GM19452 (cell line): ENCODE measurements around the gene FRMD4A.
"Not testable (repeated sequence)": the region's sequence is repeated elsewhere in the genome, so short reads cannot be mapped to it uniquely, and the experiment has no call there.

Experiments used
- ATAC-seq: cut with Tn5 transposase; IDR thresholded peaks from one replicate; pipeline ENCODE4 v1.9.1; 2021; ENCODE audit not compliant: unreplicated experiment

Gene FRMD4A

GRCh38 chr10:14116021-14116420 is 214.7 kb downstream of the FRMD4A start:
- no peak for ATAC-seq

DNA sequence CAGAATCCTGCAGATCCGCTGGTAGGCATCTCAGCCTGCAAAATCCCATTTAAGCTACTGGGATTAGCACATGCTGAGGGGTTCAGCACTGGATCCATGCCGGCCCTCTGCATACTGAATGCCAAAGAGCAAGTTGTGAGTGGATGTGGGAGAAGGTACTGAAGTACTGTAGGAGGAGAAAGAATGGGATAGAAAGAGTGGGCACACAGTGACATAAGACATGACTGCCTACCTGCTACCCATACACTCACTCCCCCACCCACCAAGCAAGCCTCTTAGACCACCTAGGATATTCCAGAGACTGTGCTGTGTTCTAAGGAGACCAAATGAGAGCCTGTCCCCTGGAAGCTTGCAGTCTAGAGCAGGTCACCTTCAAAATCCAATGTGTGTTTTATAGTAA is 215.9 kb downstream of the FRMD4A start:
- no peak for ATAC-seq

- ATAC-seq = no peak
These were observed 218.7 kb downstream of the FRMD4A start for GRCh38 chr10:14112056-14112455.

DNA sequence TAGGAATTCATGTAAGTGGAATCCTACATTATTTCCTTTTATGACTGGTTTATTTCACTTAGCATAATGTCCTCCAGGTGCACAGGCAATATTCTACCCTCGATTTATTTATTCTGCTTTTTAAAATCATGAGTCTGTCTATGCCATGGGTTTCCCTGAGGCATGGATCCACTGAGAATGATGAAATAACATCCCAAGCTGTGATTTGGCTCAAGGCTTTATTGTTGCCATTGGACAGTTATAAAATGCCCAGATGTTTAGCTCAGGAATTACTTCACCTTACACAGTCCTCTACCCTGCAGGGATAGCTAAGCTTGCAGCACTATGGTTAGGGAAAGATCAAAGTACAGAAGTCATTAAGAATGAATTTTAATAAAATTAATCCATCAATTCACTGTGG is 219.5 kb downstream of the FRMD4A start:
- no peak for ATAC-seq

GRCh38 chr10:14106828-14107227 is 223.9 kb downstream of the FRMD4A start:
- no peak for ATAC-seq

DNA sequence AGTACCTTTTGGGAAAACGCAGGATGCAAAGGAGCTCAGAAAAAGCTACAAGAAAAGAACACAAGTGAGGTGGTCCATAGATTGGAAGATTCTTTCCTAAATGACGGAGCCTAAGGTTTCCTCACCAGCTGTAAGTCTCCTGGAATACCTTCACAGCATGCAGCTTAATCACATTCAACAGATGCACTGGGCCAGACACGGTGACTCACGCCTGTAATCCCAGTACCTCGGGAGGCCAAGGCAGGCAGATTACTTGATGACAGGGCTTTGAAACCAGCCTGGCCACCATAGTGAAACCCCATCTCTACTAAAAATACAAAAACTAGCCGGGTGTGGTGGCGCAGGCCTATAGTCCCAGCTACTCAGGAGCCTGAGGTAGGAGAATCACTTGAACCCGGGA is 228.7 kb downstream of the FRMD4A start:
- no peak for ATAC-seq

- ATAC-seq = no peak
These were observed 230.8 kb downstream of the FRMD4A start for GRCh38 chr10:14099885-14100284.

DNA sequence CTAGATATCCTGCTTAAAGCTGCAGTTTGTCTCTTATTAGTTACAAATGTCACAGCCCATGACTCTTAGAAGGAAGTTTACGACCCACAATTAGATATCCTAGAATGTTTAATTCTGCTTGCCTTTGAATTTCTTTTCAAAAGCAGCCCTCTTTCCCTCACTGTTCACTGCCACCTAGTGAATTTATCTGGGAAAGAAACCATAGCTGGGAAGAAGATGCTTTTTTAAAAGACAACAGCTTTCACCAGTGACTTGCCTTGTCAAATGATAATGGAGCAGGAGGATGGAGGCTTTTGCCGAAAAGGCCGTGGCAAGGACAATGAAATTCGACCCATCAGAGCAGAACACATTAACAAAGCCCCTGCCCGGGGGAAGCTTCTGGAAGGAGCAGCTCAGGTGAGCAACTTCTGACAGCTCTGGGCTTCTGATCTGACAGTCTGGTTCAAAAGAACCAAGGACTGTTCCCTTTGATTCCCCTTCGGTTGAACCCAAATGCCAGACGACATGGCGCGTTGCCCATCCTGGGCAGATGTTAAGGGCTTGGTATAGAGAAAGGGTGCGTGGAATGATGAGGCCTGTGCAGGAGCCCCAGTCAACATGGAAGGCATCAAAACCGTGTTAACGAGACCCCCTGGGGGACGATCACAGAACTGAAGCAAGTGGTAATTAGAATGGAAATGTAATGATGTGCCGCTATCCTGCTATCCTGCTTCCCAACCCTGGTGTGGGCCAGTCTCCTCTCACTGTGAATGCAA is 236.8 kb downstream of the FRMD4A start:
- no peak for ATAC-seq

DNA sequence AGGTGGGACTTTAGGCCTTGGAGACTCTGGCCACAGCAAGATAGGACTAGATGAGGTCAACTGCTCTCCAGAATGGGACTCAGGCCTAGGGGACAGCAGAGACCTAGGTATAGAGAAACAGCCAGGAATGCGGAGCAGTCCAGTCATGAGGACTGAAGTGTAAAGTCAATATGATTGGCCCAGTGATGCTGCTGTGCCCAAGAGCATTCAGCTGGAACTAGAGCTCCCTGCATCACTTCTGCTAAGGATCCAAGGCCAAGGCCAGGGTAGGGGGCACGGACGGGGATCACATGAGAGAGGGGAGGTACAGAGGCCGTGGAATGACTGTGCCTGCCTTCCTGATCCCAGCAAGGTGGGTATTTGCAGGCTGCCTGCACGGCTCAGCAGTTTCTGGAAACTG is 237.9 kb downstream of the FRMD4A start:
- ATAC-seq = no peak

DNA sequence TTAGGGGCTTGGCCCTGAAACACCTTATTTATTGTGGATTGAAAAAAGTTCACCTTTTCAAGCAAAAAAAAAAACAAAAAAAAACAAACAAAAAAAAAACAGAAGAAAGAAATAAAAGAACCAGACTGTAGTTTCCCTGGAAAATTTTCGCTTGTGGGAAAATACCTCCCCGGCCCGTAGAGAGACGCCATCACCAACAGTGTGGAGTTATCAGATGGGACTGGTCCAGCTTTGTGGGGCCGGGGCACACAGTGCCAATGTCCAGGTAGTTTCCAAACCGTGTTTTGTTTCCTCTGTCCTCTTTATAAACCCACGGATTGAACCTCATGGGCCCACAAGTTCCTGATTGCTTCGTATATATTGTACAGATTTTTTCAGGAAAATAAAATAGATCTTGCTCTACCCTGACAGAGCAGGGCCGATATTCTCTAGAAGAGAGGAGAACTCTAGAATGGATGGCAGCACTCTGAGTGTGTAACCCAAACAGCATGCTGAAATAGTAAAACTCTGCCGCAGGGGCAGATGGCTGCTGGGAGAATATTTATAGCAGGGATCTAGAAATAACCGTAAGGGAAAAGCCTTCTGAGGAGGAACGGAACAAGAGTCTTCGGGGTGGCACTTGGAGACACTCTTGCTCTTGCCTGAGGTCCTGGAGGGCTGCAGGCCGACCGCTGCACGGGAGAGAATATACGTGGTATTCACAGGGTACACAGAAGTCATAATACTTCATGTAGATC is 241.0 kb downstream of the FRMD4A start:
- no peak for ATAC-seq

DNA sequence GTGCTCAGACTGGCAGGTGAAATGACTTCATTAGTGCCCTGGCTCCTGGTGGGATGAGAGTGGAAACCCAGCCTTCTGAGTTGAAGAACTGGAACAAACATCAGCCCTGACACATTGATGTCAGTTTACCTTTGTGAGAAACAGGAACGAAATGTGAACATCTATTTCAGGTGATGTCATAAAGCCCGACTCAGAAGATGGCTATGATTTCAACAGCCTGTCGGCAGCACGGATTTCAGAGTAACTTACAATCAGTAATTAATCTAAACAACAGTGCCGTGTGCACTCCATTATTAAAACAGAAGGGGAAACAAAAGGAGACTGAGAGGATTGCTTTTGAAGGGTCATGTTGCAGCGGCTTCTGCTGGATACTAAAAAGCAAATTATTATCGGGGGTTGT is 243.2 kb downstream of the FRMD4A start:
- ATAC-seq = no peak

DNA sequence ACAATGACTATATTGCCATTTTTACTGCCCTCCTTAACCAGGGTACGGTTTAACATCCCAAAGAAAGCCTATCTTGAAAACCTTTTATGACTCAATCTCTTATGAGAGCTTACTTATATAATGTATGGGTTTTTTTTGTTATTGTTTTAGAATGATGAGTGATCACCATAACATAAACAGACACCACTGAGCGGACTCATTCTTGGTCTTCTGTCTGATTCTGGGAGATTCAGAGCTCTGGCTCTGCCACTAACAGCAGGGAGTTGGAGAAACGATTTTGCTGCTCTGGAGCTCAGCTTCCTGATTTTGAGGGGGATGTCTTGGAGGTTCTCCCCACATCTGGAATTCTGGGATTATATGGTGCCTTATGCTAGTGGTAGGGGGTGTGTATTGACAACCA is 244.1 kb downstream of the FRMD4A start:
- ATAC-seq = no peak

GRCh38 chr10:14084875-14085274 is 245.8 kb downstream of the FRMD4A start:
- ATAC-seq = no peak

GRCh38 chr10:14080795-14081194 is 249.9 kb downstream of the FRMD4A start:
- ATAC-seq = no peak

DNA sequence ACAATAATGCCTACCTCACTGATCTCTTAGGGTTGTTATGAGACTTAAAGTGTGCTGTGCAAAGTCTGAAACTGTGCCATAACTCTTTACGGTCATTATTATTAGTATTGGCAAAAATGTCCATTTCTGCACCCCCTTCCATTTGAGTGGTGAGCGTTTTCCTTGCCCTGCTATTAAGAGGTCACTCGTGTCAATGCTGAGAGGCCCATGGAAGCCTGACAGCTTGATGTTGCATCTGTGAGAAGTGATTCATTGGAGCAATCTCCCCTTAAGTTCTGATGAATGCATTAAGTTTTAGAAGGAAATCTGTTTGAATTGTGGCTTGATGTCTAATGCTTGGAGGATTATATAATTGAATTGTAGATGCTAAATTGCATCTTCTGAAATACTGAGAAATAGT is 253.3 kb downstream of the FRMD4A start:
- no peak for ATAC-seq

DNA sequence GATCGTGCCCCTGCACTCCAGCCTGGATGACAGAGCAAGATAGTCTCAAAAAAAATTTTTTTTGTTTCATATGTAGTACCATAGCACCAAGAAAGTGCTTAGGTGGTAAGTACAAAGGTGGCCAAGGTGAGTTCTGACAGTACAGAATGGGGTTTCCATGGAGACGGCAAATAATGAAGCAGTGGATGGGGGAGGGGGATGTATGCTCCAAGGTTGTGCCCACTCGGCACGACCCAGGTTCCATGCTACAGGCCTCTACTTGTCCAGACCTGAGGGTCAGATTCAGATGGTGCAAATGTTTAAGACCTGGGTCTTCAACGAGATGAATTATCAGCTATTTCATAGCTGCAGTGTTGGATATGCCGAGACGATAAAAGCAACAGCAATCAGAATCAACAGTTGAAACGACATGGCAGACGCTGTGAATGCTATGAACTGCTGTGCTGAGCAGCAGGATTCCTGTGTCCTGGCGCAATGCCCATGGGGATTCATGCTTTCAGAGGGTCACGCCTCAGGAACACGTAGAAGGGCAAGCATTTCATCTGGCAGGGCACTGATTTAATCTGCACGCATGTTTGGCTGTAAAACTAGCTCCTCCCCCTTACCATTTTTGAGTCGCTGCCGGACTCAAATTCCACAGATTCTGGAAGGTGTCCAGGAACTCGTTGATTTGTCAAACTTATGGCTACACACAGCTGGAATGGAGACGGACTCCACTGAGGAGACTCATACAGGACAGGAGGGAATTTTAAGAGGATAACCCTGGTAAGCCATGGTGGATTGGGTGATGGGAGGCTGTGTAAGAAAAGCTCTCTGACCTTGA is 256.5 kb downstream of the FRMD4A start:
- ATAC-seq = no peak

DNA sequence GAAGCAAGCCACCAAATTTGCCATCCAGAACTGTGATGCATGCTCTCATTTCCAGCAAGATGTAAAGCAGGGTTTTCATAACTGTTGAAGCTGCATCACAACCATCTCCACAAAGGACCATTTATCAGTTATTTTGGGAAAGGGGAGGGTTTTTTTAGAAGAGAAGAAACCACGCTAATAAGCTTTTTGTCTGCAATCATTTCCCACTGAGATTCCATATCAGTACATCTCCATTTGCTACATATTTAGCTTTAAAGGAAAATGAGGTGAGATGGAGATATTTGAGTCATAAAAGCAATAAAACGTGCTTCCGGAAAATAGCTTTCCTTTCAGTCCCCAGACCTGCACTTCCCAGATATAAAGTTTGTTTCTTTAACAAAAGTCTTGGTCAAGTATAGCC is 258.2 kb downstream of the FRMD4A start:
- no peak for ATAC-seq

DNA sequence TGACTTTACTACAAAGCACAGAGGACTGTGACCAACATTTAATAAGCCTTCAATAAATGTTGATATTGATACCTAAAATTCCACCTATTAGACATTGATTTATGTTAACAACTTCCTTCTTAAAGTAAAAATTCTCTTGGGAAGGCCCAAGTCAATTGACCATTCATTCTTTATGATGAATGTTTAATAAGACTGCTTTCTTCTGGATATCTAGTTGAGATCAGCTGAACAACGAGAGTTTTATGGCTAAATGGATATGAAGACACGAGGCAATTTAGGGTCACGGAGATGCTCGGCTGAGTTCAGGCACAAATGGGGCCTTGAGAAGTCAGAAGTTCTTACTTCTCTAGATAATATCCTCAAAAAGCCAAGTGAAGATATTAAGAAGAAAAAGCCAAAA is 258.8 kb downstream of the FRMD4A start:
- ATAC-seq = no peak

GRCh38 chr10:14068601-14069250 is 262.0 kb downstream of the FRMD4A start:
- no peak for ATAC-seq

- ATAC-seq = not testable (repeated sequence)
These were observed 263.1 kb downstream of the FRMD4A start for GRCh38 chr10:14067638-14068037.

- no peak for ATAC-seq
These were observed 264.6 kb downstream of the FRMD4A start for GRCh38 chr10:14066106-14066505.
